ENCODE measurements around the gene TCEA2.

- TF ChIP-seq POLR2AphosphoS5 (IDR thresholded peaks at IDR 0.05): no peak
- TF ChIP-seq CTCF (IDR thresholded peaks at IDR 0.05): no peak
- TF ChIP-seq POLR2A (IDR thresholded peaks at IDR 0.05): no peak
- no peak for TF ChIP-seq EP300 (IDR thresholded peaks at IDR 0.05)
These were observed 12.6 kb downstream of the TCEA2 start for GRCh38 chr20:64075556-64075955.

All from gastroesophageal sphincter (tissue), 3 donors.